Spleen (tissue), 7 donors: Measurements from ENCODE around the gene ITPR1.

Experiments used
- POLR2A ChIP-seq, 3 donors: fragments of 450-650 bp; IDR thresholded peaks; one replicate each; pipeline ENCODE4 v1.5.1; 2017; ENCODE audit warnings: antibody characterized with exemption in 3 of 3, mild to moderate bottlenecking in 1 of 3
- POLR2AphosphoS5 ChIP-seq, 3 donors: sonication (generic); formaldehyde crosslinking; IDR thresholded peaks; one replicate each; pipeline ENCODE4 v1.5.1; 2017; ENCODE audit warnings: antibody characterized with exemption in 3 of 3
- TF ChIP-seq, protein P1 (sequence below), 11 experiments: fragments of 200-600 bp in 7 of 11; fragments of 450-650 bp in 4 of 11; sonication (generic) in 4 of 11; IDR thresholded peaks in 8 of 11; conservative IDR thresholded peaks in 3 of 11; 1 replicate in 7 of 11; 2 replicates in 4 of 11; pipeline versions ENCODE4 v1.4.0 to v1.8.0; 2016 to 2021; ENCODE audit warnings: antibody characterized with exemption in 11 of 11, inconsistent platforms in 4 of 11, mild to moderate bottlenecking in 1 of 11
- donor health status: DM: no; HTN: no; CAD: no; lungs with moderate emphysema.
- donor health status: DM: no; HTN: no; CAD: no.
- donor health status: DM: no; HTN: no; CAD: no.

DNA sequence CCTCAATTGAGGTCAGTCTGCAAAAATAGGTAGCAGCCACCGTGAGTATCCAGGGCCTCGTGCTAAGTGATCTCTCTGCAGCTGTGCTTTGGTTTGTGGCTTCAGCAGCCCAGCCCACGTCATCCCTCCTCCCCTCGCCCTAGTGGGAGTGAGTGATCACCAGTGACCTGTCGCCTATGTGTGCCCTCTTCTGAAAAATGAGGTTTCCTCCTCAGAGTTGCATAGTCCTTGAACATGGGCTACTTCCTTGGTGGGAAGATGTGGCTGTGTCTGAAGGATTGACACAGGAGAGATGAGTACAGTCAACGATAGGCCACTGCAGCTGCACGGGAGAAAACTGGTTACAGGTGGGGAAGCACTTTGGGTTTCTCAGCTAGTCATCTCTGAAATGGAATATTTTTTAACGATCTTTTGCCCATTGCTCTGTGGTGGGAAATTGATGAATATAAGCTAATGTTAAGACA is 341.3 kb downstream of the ITPR1 start:
- TF ChIP-seq POLR2A (IDR thresholded peaks at IDR 0.05): no peak
- TF ChIP-seq, protein P1, sequence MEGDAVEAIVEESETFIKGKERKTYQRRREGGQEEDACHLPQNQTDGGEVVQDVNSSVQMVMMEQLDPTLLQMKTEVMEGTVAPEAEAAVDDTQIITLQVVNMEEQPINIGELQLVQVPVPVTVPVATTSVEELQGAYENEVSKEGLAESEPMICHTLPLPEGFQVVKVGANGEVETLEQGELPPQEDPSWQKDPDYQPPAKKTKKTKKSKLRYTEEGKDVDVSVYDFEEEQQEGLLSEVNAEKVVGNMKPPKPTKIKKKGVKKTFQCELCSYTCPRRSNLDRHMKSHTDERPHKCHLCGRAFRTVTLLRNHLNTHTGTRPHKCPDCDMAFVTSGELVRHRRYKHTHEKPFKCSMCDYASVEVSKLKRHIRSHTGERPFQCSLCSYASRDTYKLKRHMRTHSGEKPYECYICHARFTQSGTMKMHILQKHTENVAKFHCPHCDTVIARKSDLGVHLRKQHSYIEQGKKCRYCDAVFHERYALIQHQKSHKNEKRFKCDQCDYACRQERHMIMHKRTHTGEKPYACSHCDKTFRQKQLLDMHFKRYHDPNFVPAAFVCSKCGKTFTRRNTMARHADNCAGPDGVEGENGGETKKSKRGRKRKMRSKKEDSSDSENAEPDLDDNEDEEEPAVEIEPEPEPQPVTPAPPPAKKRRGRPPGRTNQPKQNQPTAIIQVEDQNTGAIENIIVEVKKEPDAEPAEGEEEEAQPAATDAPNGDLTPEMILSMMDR (IDR thresholded peaks at IDR 0.05 in 8 of 11, conservative IDR thresholded peaks at IDR 0.05 in 3 of 11): no peak
- peak in 2 of 3 donors; percentile 58 to 63 for TF ChIP-seq POLR2AphosphoS5 (IDR thresholded peaks at IDR 0.05)
